GM10248 (cell line): Measurements from ENCODE around the gene SMCHD1.

Experiments
- CTCF ChIA-PET: fragments of 300-600 bp; sonication (Branson Sonifier 250); formaldehyde crosslinking; extraction: SDS; loops from one replicate; lab custom pipeline; 2021; ENCODE audit warnings: antibody characterized with exemption; lab: Yijun Ruan, JAX
- POLR2A ChIA-PET: fragments of 350-650 bp; sonication (Branson Sonifier 250); formaldehyde crosslinking; extraction: SDS; loops from one replicate; lab custom pipeline; 2020; ENCODE audit warnings: antibody characterized with exemption; lab: Yijun Ruan, JAX
- DNase-seq: peaks from one replicate; pipeline ENCODE4 v3.0.0; 2012; ENCODE audit errors: extremely low spot score
- CTCF ChIP-seq: IDR thresholded peaks from 2 replicates; pipeline ENCODE4 v1.5.1; 2012; ENCODE audit warnings: mild to moderate bottlenecking, low read depth; ENCODE audit errors: extremely low read depth, missing control alignments, control extremely low read depth

Gene SMCHD1

GRCh38 chr18:2811416-2811815, 155.9 kb downstream of the SMCHD1 start:
- no peak for DNase-seq
- TF ChIP-seq CTCF, result no peak
- POLR2A ChIA-PET, result no interaction called here
- CTCF ChIA-PET, result no interaction called here

- CTCF ChIA-PET, result no interaction called here
- POLR2A ChIA-PET, result no interaction called here
- no peak for TF ChIP-seq CTCF
- DNase-seq, result no peak
Measured at GRCh38 chr18:2814928-2815327, 159.4 kb downstream of the SMCHD1 start.

- POLR2A ChIA-PET, result no interaction called here
- CTCF ChIA-PET, result no interaction called here
Measured at GRCh38 chr18:2818281-2818680, 162.8 kb downstream of the SMCHD1 start.

GRCh38 chr18:2821695-2822094, 166.2 kb downstream of the SMCHD1 start:
- no peak for TF ChIP-seq CTCF
- no peak for DNase-seq
- ChIA-PET POLR2A (no interaction called here), CTCF (no interaction called here)

More at GRCh38 chr18:2818281-2818680, 162.8 kb downstream of the SMCHD1 start:
- no peak for DNase-seq
- no peak for TF ChIP-seq CTCF

GRCh38 chr18:2822213-2822921, 166.8 kb downstream of the SMCHD1 start:
- CTCF ChIA-PET, result no interaction called here
- POLR2A ChIA-PET, result no interaction called here
- no peak for DNase-seq
- TF ChIP-seq CTCF, result no peak

- ChIA-PET CTCF (no interaction called here), POLR2A (no interaction called here)
- DNase-seq, result no peak
Measured at GRCh38 chr18:2823202-2823601, 167.7 kb downstream of the SMCHD1 start.

More at GRCh38 chr18:2823202-2823601, 167.7 kb downstream of the SMCHD1 start:
- TF ChIP-seq CTCF, result no peak
